ENCODE results near the gene APOBEC3B. TPM values are rescaled to one million over a fixed set of nuclear protein-coding genes. Genes with fewer than 3 reads are reported as not detected.
"Not testable (repeated sequence)": the region's sequence is repeated elsewhere in the genome, so short reads cannot be mapped to it uniquely, and the experiment has no call there.

The APOBEC3B gene
- polyA plus RNA-seq, 2 donors = 3.4 to 4.6 TPM

DNA sequence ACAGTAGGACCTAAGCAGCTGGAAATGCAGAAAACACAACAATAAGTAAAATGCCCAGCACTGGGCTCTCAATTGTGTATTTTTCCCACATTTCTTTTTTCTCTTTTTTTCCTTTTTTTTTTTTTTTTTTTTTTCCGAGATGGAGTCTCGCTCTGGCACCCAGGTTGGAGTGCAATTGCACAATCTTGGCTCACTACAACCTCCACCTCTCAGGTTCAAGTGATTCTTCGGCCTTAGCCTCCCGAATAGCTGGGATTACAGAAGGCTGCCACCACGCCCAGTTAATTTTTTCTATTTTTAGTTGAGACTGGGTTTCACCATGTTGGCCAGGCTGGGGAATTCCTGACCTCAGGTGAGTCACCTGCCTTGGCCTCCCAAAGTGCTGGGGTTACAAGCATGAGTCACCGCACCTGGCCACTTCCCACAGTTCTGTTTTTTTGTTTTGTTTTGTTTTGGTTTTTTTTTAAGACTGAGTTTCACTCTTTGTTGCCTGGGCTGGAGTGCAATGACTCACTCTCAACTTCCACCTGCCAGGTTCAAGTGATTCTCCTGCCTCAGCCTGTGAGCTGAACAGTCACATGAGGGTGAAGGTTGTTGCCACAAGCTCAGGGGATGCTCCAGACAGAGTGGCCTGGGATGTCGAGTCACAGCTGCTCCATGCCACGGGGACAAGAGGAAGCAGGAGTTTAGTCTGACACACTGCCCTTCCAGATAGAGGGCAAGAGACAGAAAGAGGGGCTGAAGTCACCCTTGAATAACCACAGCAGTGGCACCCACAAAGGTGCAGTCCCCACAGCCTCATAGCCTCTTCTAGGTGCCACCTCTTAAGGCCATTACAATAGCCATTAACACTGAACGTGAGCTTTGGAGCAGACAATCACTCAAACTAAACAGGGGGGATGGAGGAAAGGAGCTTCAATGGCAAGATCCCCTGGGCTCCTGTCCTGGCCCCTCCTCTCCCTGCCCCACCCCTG, 2.9 kb downstream of the APOBEC3B start:
- H3K9me3 ChIP-seq (ENCODE audit: control insufficient read depth in 2 of 2, insufficient read depth in 1 of 2, low read depth in 1 of 2, low read length in 1 of 2); H3K36me3 ChIP-seq (ENCODE audit: control insufficient read depth in 2 of 2, insufficient read depth in 2 of 2, low read length in 1 of 2); H3K27me3 ChIP-seq (ENCODE audit: control insufficient read depth in 1 of 2, insufficient read depth in 2 of 2, low read length in 2 of 2); H3K4me1 ChIP-seq (ENCODE audit: control insufficient read depth in 2 of 2, insufficient read depth in 2 of 2, low read length in 1 of 2); H3K4me3 ChIP-seq (ENCODE audit: low read depth in 1 of 2, low read length in 2 of 2): not testable (repeated sequence)
- peak overlapping the region; percentile 73 to 80 for H3K27ac ChIP-seq (ENCODE audit: low read depth in 2 of 2, low read length in 1 of 2)
- WGBS, 2 donors = 33 to 37% methylated on average over 8 to 9 of the region's 9 CpGs

DNA sequence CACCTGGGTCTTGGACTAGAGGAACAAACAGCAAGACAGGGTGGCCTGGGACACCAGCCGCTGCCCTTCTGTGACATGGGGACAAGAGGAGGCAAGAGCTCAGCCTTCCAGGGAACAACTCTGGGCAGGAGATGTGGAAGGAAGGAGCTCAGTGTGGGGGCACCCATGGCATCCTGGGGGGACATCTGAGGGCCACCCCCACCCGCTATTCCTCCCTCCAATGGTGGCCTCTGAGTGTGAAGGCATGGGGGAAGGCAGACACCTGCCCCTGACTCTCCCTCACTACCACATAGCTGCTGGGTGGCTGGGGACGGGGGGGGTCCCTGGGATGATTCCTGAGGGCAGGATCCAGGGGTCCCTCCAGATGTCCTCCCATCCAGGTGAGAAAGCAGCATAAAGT, 4.5 kb downstream of the APOBEC3B start:
- Histone ChIP-seq H3K36me3 (ENCODE audit: control insufficient read depth in 2 of 2, insufficient read depth in 2 of 2, low read length in 1 of 2) (no peaks in the 10 kb centered on the region), H3K4me3 (ENCODE audit: low read depth in 1 of 2, low read length in 2 of 2) (no peak overlapping the region), H3K27me3 (ENCODE audit: control insufficient read depth in 1 of 2, insufficient read depth in 2 of 2, low read length in 2 of 2) (no peaks in the 10 kb centered on the region), H3K27ac (ENCODE audit: low read depth in 2 of 2, low read length in 1 of 2) (no peak overlapping the region), H3K9me3 (ENCODE audit: control insufficient read depth in 2 of 2, insufficient read depth in 1 of 2, low read depth in 1 of 2, low read length in 1 of 2) (no peaks in the 10 kb centered on the region), H3K4me1 (ENCODE audit: control insufficient read depth in 2 of 2, insufficient read depth in 2 of 2, low read length in 1 of 2) (peaks cover 2 to 3% of the 10 kb centered on the region in 2 donors)
- 95 to 96% methylated on average over 3 of the region's 3 CpGs for WGBS, 2 donors

DNA sequence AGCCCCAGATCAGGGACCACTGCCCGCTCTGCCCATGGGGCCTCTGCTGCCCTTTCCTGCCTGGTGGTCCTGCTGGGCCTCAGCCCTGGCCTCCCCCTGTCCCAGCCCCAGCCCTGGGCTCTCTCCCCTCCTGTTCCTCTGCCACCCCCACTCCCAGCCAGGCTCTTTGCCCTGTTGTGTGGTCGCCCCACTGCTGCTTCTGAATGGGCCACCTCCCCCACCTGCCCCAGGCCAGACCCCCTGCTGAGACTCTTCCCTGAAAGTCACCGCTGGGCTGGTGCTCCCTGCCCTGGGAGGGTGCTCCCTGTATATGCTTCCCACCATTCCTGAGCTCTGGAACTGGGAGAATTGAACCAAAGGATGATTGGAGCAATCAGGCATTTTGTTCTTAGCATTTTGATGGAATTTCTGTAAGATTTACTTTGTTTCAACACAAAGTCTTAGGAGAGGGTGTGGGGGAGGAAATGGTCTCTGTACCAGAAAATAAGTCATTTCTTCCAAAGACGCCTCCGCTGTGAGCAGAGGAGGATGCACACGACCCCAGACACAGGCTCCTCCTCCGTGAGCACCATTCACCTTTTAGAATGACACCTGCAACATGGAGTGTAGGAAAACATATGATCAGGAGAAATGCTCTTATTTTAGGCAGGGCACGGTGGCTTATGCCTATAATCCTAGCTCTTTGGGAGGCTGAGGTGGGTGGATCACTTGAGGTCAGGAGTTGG, 5.2 kb downstream of the APOBEC3B start:
- Histone ChIP-seq H3K27me3 (ENCODE audit: control insufficient read depth in 1 of 2, insufficient read depth in 2 of 2, low read length in 2 of 2) (no peaks in the 10 kb centered on the region), H3K4me1 (ENCODE audit: control insufficient read depth in 2 of 2, insufficient read depth in 2 of 2, low read length in 1 of 2) (peaks cover 2% of the 10 kb centered on the region in 2 donors), H3K27ac (ENCODE audit: low read depth in 2 of 2, low read length in 1 of 2) (no peak overlapping the region), H3K36me3 (ENCODE audit: control insufficient read depth in 2 of 2, insufficient read depth in 2 of 2, low read length in 1 of 2) (no peaks in the 10 kb centered on the region), H3K4me3 (ENCODE audit: low read depth in 1 of 2, low read length in 2 of 2) (no peak overlapping the region), H3K9me3 (ENCODE audit: control insufficient read depth in 2 of 2, insufficient read depth in 1 of 2, low read depth in 1 of 2, low read length in 1 of 2) (no peaks in the 10 kb centered on the region)
- 80 to 84% methylated on average over 8 of the region's 8 CpGs for WGBS, 2 donors

DNA sequence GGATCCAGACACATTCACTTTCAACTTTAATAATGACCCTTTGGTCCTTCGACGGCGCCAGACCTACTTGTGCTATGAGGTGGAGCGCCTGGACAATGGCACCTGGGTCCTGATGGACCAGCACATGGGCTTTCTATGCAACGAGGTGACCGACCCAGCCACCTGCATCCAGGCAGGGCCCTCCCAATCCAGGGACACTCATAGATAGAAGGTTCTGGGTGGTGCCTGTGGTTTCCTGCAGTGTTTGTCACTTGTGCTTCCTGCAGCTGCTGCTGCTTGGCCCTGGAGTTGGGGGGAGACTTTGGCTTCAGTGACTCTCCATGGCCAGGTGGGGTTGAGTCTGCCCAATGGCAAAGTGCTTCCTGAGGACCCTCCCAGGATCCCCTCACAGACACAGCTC, 7.3 kb downstream of the APOBEC3B start:
- H3K4me1 ChIP-seq (ENCODE audit: control insufficient read depth in 2 of 2, insufficient read depth in 2 of 2, low read length in 1 of 2) = no peaks in the 10 kb centered on the region
- no peaks in the 10 kb centered on the region for H3K36me3 ChIP-seq (ENCODE audit: control insufficient read depth in 2 of 2, insufficient read depth in 2 of 2, low read length in 1 of 2)
- no peak overlapping the region for H3K27ac ChIP-seq (ENCODE audit: low read depth in 2 of 2, low read length in 1 of 2)
- 92 to 93% methylated on average over 6 of the region's 6 CpGs for WGBS, 2 donors
- H3K9me3 ChIP-seq (ENCODE audit: control insufficient read depth in 2 of 2, insufficient read depth in 1 of 2, low read depth in 1 of 2, low read length in 1 of 2) = no peaks in the 10 kb centered on the region
- H3K27me3 ChIP-seq (ENCODE audit: control insufficient read depth in 1 of 2, insufficient read depth in 2 of 2, low read length in 2 of 2) = no peaks in the 10 kb centered on the region
- H3K4me3 ChIP-seq (ENCODE audit: low read depth in 1 of 2, low read length in 2 of 2) = no peak overlapping the region

DNA sequence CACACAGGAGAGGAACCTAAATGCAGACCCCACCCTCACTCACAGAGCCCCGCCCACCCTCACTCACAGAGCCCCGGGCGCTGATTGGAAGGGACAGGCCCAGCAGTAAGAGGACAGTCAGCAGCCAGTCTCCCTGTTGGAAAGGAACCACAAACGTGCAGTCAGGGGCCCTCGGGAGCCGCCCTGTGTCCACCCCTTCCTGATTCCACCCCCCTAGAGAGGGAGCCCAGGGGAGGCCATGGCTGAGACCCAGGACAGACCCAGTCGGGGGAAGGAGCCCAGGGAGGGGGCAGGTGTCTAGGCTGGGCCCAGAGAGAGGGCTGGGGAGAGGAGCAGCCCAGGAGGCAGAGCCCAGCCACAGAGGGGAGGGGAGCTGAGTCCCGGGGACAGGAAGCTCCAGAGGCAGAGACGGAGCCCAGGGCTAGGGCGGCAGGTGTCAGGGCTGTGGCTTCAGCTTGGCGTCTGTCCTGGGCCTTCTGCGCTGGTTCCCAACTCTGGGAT, 10.8 kb downstream of the APOBEC3B start:
- 25 to 29% methylated on average over 12 of the region's 12 CpGs for WGBS, 2 donors
- not testable (repeated sequence) for H3K27ac ChIP-seq (ENCODE audit: low read depth in 2 of 2, low read length in 1 of 2); H3K9me3 ChIP-seq (ENCODE audit: control insufficient read depth in 2 of 2, insufficient read depth in 1 of 2, low read depth in 1 of 2, low read length in 1 of 2); H3K4me1 ChIP-seq (ENCODE audit: control insufficient read depth in 2 of 2, insufficient read depth in 2 of 2, low read length in 1 of 2); H3K27me3 ChIP-seq (ENCODE audit: control insufficient read depth in 1 of 2, insufficient read depth in 2 of 2, low read length in 2 of 2); H3K4me3 ChIP-seq (ENCODE audit: low read depth in 1 of 2, low read length in 2 of 2); H3K36me3 ChIP-seq (ENCODE audit: control insufficient read depth in 2 of 2, insufficient read depth in 2 of 2, low read length in 1 of 2)

DNA sequence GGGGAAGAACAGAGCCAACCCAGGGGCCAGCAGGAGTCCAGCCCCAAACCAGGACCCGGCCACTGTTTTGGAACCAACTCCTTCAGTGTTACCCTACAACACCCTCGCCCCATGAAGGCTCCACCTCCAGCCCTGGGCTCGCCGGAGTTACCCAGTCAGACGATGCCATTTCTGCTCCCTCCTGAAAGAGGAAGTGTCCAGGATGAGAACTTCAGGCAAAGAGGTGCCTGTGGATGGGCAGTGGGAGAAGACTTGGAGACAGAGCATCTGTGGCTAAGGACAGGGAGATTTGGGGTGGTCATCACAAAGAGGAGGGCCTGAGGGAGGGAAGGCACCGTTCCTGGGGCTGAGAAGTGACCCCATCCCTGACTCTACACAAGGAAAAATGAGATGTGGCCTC, 14.0 kb downstream of the APOBEC3B start:
- Histone ChIP-seq H3K27ac (ENCODE audit: low read depth in 2 of 2, low read length in 1 of 2) (no peak overlapping the region), H3K27me3 (ENCODE audit: control insufficient read depth in 1 of 2, insufficient read depth in 2 of 2, low read length in 2 of 2) (no peaks in the 10 kb centered on the region), H3K9me3 (ENCODE audit: control insufficient read depth in 2 of 2, insufficient read depth in 1 of 2, low read depth in 1 of 2, low read length in 1 of 2) (peaks cover 0 to 2% of the 10 kb centered on the region in 2 donors), H3K4me1 (ENCODE audit: control insufficient read depth in 2 of 2, insufficient read depth in 2 of 2, low read length in 1 of 2) (no peaks in the 10 kb centered on the region), H3K36me3 (ENCODE audit: control insufficient read depth in 2 of 2, insufficient read depth in 2 of 2, low read length in 1 of 2) (no peaks in the 10 kb centered on the region), H3K4me3 (ENCODE audit: low read depth in 1 of 2, low read length in 2 of 2) (no peak overlapping the region)
- WGBS, 2 donors = 73 to 80% methylated on average over 6 of the region's 6 CpGs

DNA sequence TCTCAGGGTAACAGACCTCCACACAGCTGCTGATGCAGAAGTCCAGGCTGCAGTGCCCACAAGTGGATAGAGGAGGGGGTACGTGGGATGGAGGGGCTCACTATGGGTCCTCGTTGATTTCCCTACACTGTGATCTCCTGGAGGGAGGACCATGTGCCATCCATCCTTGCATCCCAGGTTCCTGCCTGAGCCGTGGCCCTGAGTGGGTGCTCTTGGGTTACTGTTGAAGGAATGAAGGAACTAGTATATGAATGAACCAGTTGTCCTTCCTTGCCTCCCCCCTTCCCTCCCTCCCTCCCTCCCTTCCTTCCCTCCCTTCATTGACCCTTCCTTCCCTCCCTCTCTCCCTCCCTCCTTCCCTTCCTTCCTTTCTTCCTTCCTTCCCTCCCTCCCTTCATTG, 15.4 kb downstream of the APOBEC3B start:
- H3K4me1 ChIP-seq (ENCODE audit: control insufficient read depth in 2 of 2, insufficient read depth in 2 of 2, low read length in 1 of 2) = no peaks in the 10 kb centered on the region
- WGBS, 2 donors = 86 to 87% methylated on average over 3 of the region's 3 CpGs
- H3K36me3 ChIP-seq (ENCODE audit: control insufficient read depth in 2 of 2, insufficient read depth in 2 of 2, low read length in 1 of 2) = no peaks in the 10 kb centered on the region
- no peak overlapping the region for H3K4me3 ChIP-seq (ENCODE audit: low read depth in 1 of 2, low read length in 2 of 2)
- no peaks in the 10 kb centered on the region for H3K27me3 ChIP-seq (ENCODE audit: control insufficient read depth in 1 of 2, insufficient read depth in 2 of 2, low read length in 2 of 2)
- H3K27ac ChIP-seq (ENCODE audit: low read depth in 2 of 2, low read length in 1 of 2) = no peak overlapping the region
- peaks cover 0 to 2% of the 10 kb centered on the region in 2 donors for H3K9me3 ChIP-seq (ENCODE audit: control insufficient read depth in 2 of 2, insufficient read depth in 1 of 2, low read depth in 1 of 2, low read length in 1 of 2)

DNA sequence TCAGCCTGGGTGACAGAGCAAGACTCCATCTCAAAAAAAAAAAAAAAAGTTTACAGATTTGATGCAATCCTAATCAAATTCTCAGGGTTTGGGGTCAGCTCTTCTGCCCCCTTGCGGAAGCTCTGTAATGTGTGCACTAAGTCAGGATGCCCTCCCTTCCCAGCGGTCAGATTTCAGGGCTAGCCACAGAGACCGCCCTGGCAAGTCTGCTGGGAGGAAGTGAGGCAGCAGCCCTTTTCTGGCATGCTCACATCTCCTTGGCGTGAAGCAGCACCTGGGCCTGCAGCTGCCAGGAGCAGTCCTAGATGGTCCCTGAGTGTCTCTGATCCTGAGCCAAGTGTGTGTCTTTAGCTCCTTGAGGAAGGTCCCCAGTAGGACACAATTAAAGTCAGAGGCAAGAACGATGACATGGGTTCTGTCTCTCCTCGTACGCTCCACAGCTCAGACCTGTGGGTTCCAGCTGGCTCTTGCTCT, 21.1 kb downstream of the APOBEC3B start:
- Histone ChIP-seq H3K27ac (ENCODE audit: low read depth in 2 of 2, low read length in 1 of 2) (no peak overlapping the region), H3K27me3 (ENCODE audit: control insufficient read depth in 1 of 2, insufficient read depth in 2 of 2, low read length in 2 of 2) (no peaks in the 10 kb centered on the region), H3K4me3 (ENCODE audit: low read depth in 1 of 2, low read length in 2 of 2) (no peak overlapping the region), H3K4me1 (ENCODE audit: control insufficient read depth in 2 of 2, insufficient read depth in 2 of 2, low read length in 1 of 2) (no peaks in the 10 kb centered on the region), H3K9me3 (ENCODE audit: control insufficient read depth in 2 of 2, insufficient read depth in 1 of 2, low read depth in 1 of 2, low read length in 1 of 2) (no peaks in the 10 kb centered on the region), H3K36me3 (ENCODE audit: control insufficient read depth in 2 of 2, insufficient read depth in 2 of 2, low read length in 1 of 2) (no peaks in the 10 kb centered on the region)
- WGBS, 2 donors = 5 to 15% methylated on average over 7 of the region's 7 CpGs

DNA sequence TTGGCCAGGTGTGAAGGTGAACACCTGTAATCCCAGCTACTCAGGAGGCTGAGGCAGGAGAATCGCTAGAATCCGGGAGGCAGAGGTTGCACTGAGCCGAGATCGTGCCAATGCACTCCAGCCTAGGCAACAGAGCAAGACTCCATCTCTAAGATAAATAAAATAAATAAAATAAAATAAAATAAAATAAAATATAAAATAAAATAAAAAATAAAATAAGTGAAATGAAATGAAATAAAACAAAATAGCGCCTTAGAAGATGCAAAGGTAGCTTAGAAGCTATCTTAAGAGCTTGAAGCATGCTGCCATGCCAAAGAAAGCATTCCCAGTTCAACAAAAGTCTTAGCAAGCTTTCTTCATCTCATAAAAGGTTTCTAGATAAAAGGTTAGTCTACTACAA, 25.0 kb downstream of the APOBEC3B start:
- H3K27me3 ChIP-seq (ENCODE audit: control insufficient read depth in 1 of 2, insufficient read depth in 2 of 2, low read length in 2 of 2) = no peaks in the 10 kb centered on the region
- no peak overlapping the region for H3K27ac ChIP-seq (ENCODE audit: low read depth in 2 of 2, low read length in 1 of 2)
- H3K36me3 ChIP-seq (ENCODE audit: control insufficient read depth in 2 of 2, insufficient read depth in 2 of 2, low read length in 1 of 2) = no peaks in the 10 kb centered on the region
- no peak overlapping the region for H3K4me3 ChIP-seq (ENCODE audit: low read depth in 1 of 2, low read length in 2 of 2)
- 96 to 98% methylated on average over 5 of the region's 5 CpGs for WGBS, 2 donors
- no peaks in the 10 kb centered on the region for H3K4me1 ChIP-seq (ENCODE audit: control insufficient read depth in 2 of 2, insufficient read depth in 2 of 2, low read length in 1 of 2)
- H3K9me3 ChIP-seq (ENCODE audit: control insufficient read depth in 2 of 2, insufficient read depth in 1 of 2, low read depth in 1 of 2, low read length in 1 of 2) = no peaks in the 10 kb centered on the region
